Sigmoid colon (tissue), 7 donors: ENCODE results near the gene PIM3. TPM values are rescaled to one million over a fixed set of nuclear protein-coding genes. Genes with fewer than 3 reads are reported as not detected.
A peak's percentile ranks its signal among the peaks of the same experiment; 100 is the strongest.

Source experiments
- DNase-seq: peaks from one replicate; pipeline ENCODE4 v3.0.0-alpha.2; 2019
- H3K27ac ChIP-seq, 4 donors: fragments of 200-600 bp; sonication (generic); one replicate each; pipeline ENCODE4 v1.5.1; 2016 to 2019; ENCODE audit warnings: mild to moderate bottlenecking in 1 of 4
- H3K27me3 ChIP-seq, 3 donors: fragments of 200-600 bp; sonication (generic); one replicate each; pipeline ENCODE4 v1.5.1; 2019; ENCODE audit warnings: mild to moderate bottlenecking in 1 of 3
- H3K36me3 ChIP-seq, 4 donors: fragments of 200-600 bp; sonication (generic); one replicate each; pipeline ENCODE4 v1.5.1; 2016 to 2019
- H3K4me1 ChIP-seq, 4 donors: fragments of 200-600 bp; sonication (generic); one replicate each; pipeline ENCODE4 v1.5.1; 2017 to 2019
- H3K4me3 ChIP-seq, 4 donors: fragments of 200-600 bp; sonication (generic); one replicate each; pipeline ENCODE4 v1.5.1; 2017 to 2019; ENCODE audit warnings: mild to moderate bottlenecking in 2 of 4, moderate library complexity in 1 of 4
- H3K9me3 ChIP-seq, 4 donors: fragments of 200-600 bp in 3 of 4; sonication (generic) in 3 of 4; one replicate each; pipeline versions ENCODE4 v1.5.1 to v1.6.1; 2013 to 2019
- EP300 ChIP-seq, 4 donors: sonication (generic); formaldehyde crosslinking; IDR thresholded peaks; one replicate each; pipeline ENCODE4 v1.6.1; 2017; ENCODE audit warnings: antibody characterized with exemption in 4 of 4
- POLR2A ChIP-seq, 2 donors: fragments of 450-650 bp; IDR thresholded peaks; one replicate each; pipeline ENCODE4 v1.6.1; 2016; ENCODE audit warnings: antibody characterized with exemption in 2 of 2, mild to moderate bottlenecking in 2 of 2, moderate library complexity in 2 of 2
- POLR2AphosphoS5 ChIP-seq, 4 donors: sonication (generic); formaldehyde crosslinking; IDR thresholded peaks; one replicate each; pipeline ENCODE4 v1.6.1; 2017; ENCODE audit warnings: antibody characterized with exemption in 4 of 4
- WGBS, 2 donors: extraction: QIAGEN DNeasy Blood & Tissue Kit; methylation state at CpG; one replicate each; pipeline ENCODE4 v1.1.7; 2013; 5-methylcytosine and 5-hydroxymethylcytosine counted together
- intact Hi-C: fragments of 100-400 bp; cut with DNase I; formaldehyde crosslinking; loops from one replicate; pipeline ENCODE4 v1.15.1; 2023
- polyA plus RNA-seq, 3 donors: library from polyadenylated mRNA; stranded (reverse); fragments of 200-250 nt; gene quantifications; one replicate each; pipeline ENCODE4 v1.2.3, GENCODE V29; 2013
- total RNA-seq, 4 donors: library from RNA; depleted of rRNA; stranded (reverse); fragments of >200 nt; gene quantifications; one replicate each; pipeline ENCODE4 v1.1.0, GENCODE V29; 2016
- TF ChIP-seq, protein P1 (sequence below), 4 experiments: fragments of 450-650 bp in 3 of 4; fragments of 200-600 bp in 1 of 4; IDR thresholded peaks; one replicate each; pipeline ENCODE4 v1.5.1; 2016 to 2019; ENCODE audit warnings: antibody characterized with exemption in 4 of 4, mild to moderate bottlenecking in 3 of 4, moderate library complexity in 2 of 4
- donor health status: healthy with polysubstance abuse.
- donor health status: Bipolar disorder and iron deficiency.
- donor health status: healthy.

Gene PIM3
- total and polyA plus RNA-seq, 7 donors, result 26.3 to 126 (median 49.4) TPM

DNA sequence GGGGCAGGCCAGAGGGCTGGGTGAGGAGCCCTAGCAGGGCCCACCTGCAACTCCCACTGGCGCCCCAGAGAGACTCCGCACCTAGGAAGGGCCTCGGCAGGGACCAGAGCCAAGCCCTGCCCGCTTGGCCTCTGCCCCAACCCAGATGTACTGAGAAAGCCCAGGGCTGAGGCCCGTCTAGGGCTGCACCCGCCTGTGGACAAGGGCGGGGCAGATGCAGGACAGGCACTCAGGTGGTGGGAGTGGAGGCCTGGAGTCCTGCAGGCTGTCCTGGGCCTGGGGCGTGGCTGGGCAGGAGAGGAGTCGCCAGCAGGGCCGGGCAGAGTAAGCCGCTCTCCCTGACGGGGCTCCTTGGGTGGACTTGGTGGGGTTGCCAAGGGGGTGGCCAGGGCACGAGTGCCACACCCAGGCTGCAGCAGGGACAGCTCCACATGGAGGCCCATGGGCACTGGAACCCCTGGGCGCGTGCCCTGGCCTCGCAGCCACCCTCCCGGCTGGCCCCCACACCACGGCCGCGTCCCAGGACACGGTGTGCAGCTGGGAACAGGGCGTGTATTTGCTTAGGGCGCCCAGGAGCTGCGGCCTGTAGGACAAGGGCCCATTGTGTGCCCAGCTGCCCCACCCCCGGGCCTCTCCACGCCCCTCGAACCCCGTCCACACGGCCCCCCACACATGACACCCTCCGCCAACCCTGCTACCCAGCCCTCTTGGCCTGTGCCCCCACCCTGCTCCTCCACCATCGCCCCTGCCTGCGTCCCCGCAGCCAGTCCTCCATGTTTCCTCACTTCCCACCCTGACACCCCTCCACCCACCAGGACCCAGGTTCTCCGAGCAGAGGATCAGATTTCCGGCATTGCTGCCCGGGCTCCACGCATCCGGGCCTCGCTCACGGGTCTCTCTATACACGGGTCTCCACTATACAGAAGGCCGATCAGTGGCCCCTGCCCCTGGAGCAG, 11.3 kb upstream of the PIM3 start:
- Histone ChIP-seq H3K4me1 (peaks cover 0 to 21% (median 14%) of the 10 kb centered on the region in 4 donors), H3K9me3 (no peaks in the 10 kb centered on the region), H3K27me3 (no peaks in the 10 kb centered on the region), H3K27ac (peak overlapping the region in 1 of 4 donors; percentile 55), H3K36me3 (no peaks in the 10 kb centered on the region), H3K4me3 (no peak overlapping the region)
- 17 to 74% methylated on average over 42 of the region's 42 CpGs for WGBS, 2 donors
- TF ChIP-seq, protein P1, sequence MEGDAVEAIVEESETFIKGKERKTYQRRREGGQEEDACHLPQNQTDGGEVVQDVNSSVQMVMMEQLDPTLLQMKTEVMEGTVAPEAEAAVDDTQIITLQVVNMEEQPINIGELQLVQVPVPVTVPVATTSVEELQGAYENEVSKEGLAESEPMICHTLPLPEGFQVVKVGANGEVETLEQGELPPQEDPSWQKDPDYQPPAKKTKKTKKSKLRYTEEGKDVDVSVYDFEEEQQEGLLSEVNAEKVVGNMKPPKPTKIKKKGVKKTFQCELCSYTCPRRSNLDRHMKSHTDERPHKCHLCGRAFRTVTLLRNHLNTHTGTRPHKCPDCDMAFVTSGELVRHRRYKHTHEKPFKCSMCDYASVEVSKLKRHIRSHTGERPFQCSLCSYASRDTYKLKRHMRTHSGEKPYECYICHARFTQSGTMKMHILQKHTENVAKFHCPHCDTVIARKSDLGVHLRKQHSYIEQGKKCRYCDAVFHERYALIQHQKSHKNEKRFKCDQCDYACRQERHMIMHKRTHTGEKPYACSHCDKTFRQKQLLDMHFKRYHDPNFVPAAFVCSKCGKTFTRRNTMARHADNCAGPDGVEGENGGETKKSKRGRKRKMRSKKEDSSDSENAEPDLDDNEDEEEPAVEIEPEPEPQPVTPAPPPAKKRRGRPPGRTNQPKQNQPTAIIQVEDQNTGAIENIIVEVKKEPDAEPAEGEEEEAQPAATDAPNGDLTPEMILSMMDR (IDR thresholded peaks at IDR 0.05), result no peak
- TF ChIP-seq POLR2AphosphoS5 (IDR thresholded peaks at IDR 0.05) (peak in 1 of 4 donors; percentile 44), EP300 (IDR thresholded peaks at IDR 0.05) (no peak), POLR2A (IDR thresholded peaks at IDR 0.05) (peak in 1 of 2 donors; percentile 73)
- intact Hi-C loops, result no loop called here
- DNase-seq, result no peak

DNA sequence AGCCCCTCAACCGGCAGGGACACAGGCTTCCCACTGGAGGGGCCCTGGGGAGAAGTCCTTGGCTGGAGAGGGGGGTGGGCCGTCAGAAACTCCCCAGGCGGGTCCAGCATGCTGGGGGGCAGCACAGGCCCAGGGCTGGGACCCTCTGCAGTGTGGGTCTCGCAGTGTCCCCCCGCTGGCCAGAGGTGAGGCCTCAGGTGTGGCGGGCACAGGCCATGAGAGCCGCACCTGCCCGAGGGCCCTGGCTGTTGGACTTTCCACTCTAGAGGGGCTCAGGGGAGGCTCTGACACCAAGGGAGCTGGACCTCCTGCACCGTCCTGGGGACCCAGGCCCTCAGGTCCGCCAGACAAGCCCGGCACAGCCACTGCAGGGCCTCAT, 10.7 kb upstream of the PIM3 start:
- TF ChIP-seq EP300 (IDR thresholded peaks at IDR 0.05) (no peak), POLR2AphosphoS5 (IDR thresholded peaks at IDR 0.05) (no peak), POLR2A (IDR thresholded peaks at IDR 0.05) (no peak)
- TF ChIP-seq, protein P1 (IDR thresholded peaks at IDR 0.05), result no peak
- H3K4me3 ChIP-seq, result no peak overlapping the region
- no peak for DNase-seq
- H3K36me3 ChIP-seq, result no peaks in the 10 kb centered on the region
- peaks cover 0 to 21% (median 17%) of the 10 kb centered on the region in 4 donors for H3K4me1 ChIP-seq
- no peaks in the 10 kb centered on the region for H3K9me3 ChIP-seq
- intact Hi-C loops, result no loop called here
- 21 to 75% methylated on average over 11 of the region's 11 CpGs for WGBS, 2 donors
- H3K27ac ChIP-seq, result peak overlapping the region in 1 of 4 donors; percentile 36
- no peaks in the 10 kb centered on the region for H3K27me3 ChIP-seq

DNA sequence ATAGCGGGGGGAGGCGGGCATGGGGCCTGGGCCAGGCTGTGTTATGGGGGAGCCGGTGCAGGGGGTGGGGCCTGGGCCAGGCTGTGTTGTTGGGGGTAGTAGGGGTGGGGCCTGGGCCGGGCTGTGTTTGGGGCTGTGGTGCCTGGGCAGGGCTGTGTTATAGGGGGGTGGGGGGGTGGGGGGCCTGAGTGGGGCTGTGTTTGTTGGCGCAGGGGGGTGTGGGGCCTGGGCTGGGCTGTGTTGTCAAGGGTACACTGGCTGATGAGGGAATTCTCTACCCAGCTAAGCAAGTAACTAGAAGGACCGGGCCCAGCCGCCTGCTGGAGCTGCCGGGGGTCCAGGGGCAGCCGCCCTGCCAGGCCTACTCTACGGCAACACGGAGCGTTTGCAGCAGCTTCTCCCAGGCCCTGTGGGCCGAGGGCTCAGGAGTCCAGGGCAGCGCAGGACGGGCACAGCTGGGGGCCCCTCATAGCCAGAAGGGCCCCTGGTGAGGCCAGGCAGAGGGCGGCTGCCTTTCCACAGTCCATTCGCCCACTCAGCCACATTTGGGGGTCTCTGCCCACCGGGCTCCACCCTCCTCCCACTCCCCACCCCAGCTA, 10.1 kb upstream of the PIM3 start:
- Histone ChIP-seq H3K9me3 (no peaks in the 10 kb centered on the region), H3K36me3 (no peaks in the 10 kb centered on the region), H3K27ac (peak overlapping the region in 2 of 4 donors; percentile 14 to 53), H3K27me3 (no peaks in the 10 kb centered on the region), H3K4me1 (peaks cover 0 to 21% (median 19%) of the 10 kb centered on the region in 4 donors), H3K4me3 (no peak overlapping the region)
- no peak for TF ChIP-seq POLR2AphosphoS5 (IDR thresholded peaks at IDR 0.05)
- TF ChIP-seq, protein P1 (IDR thresholded peaks at IDR 0.05), result no peak
- TF ChIP-seq POLR2A (IDR thresholded peaks at IDR 0.05), result no peak
- TF ChIP-seq EP300 (IDR thresholded peaks at IDR 0.05), result no peak
- WGBS, 2 donors, result 20 to 71% methylated on average over 18 of the region's 18 CpGs
- no peak for DNase-seq
- intact Hi-C loops, result no loop called here

DNA sequence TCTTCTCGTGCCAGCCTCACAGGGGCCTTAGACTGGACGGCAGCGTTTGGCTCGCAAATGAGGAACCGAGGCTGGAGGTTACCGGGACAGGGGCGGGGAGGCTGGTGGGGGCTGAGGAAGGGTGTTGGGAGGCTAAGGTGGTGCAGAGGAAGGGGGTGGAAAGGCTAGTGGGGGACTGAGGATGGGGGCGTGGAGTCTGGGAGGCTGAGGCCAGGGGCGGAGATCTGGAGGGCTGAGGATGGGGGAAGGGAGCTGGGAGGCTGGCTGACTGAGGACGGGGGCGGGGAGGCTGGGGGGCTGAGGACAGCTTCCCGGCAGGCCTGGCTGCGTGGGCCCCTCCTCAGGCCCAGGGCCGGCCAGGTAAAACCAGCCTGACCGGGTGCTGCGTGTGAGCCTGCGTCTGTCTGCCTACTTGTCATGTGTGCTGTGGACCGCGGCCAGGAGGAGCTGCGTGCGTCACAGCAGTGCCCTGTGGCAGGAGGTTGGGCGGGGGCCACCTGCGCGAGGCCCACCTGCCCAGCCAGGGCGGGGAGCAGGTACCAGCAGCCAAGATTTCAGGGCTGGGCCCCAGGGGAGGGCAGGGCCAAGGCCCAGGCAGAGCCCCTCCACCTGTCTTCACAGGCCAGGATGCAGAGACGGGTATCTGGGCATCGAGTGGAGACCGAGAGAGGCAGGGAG, 9.4 kb upstream of the PIM3 start:
- Histone ChIP-seq H3K27ac (peak overlapping the region in 2 of 4 donors; percentile 52 to 53), H3K36me3 (no peaks in the 10 kb centered on the region), H3K4me1 (peaks cover 0 to 21% (median 19%) of the 10 kb centered on the region in 4 donors), H3K9me3 (no peaks in the 10 kb centered on the region), H3K4me3 (no peak overlapping the region), H3K27me3 (no peaks in the 10 kb centered on the region)
- 16 to 64% methylated on average over 28 of the region's 28 CpGs for WGBS, 2 donors
- intact Hi-C loops, result no loop called here
- DNase-seq, result no peak
- TF ChIP-seq, protein P1 (IDR thresholded peaks at IDR 0.05), result no peak
- TF ChIP-seq EP300 (IDR thresholded peaks at IDR 0.05) (no peak), POLR2AphosphoS5 (IDR thresholded peaks at IDR 0.05) (no peak), POLR2A (IDR thresholded peaks at IDR 0.05) (no peak)
